GM13977 (cell line): ENCODE measurements around the gene SLC27A5.

Experiments
- DNase-seq: peaks from one replicate; pipeline ENCODE4 v3.0.0; 2012; ENCODE audit warnings: low spot score
- in situ Hi-C: fragments of 300-500 bp; cut with MboI; formaldehyde crosslinking; loops from one replicate; pipeline ENCODE4 v1.12.0; 2022; ENCODE audit warnings: low sequenced_read_pairs, low pct_unique_long_range_greater_than_20kb, mixed read lengths, inconsistent platforms; ENCODE audit not compliant: unreplicated experiment
- TF ChIP-seq, protein P1 (sequence below): IDR thresholded peaks from 2 replicates; pipeline ENCODE4 v1.5.1; 2012; ENCODE audit warnings: mild to moderate bottlenecking, control low read depth; ENCODE audit not compliant: insufficient read depth; ENCODE audit errors: extremely low read depth, missing control alignments

SLC27A5 gene

DNA sequence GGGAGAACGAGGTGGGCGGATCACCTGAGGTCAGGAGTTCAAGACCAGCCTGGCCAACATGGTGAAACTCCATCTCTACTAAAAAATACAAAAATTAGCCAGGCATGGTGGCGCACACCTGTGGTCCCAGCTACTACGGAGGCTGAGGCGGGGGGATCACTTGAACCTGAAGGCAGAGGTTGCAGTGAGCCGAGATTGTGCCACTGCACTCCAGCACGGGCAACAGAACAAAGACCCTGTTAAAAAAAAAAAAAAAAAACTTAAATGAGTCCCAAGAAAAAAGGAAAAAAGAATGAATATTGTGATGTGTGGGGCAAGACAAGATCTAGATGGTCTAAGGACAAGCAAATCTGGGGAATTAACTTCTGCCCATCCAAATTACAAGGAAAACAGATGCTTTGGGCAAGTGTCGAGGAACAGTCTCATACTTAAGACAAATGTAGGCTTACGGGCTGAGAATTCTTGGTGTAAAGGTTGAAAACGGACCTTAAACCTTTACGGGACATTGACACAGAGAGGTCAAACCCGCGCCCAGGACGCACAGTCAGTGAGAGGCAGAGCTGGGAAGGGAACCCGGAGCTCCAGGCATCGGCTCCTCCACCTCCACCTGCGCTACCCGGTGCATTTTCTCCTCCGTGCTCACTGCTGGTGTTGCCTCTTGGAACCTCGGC is 45.6 kb downstream of the SLC27A5 start:
- TF ChIP-seq, protein P1, sequence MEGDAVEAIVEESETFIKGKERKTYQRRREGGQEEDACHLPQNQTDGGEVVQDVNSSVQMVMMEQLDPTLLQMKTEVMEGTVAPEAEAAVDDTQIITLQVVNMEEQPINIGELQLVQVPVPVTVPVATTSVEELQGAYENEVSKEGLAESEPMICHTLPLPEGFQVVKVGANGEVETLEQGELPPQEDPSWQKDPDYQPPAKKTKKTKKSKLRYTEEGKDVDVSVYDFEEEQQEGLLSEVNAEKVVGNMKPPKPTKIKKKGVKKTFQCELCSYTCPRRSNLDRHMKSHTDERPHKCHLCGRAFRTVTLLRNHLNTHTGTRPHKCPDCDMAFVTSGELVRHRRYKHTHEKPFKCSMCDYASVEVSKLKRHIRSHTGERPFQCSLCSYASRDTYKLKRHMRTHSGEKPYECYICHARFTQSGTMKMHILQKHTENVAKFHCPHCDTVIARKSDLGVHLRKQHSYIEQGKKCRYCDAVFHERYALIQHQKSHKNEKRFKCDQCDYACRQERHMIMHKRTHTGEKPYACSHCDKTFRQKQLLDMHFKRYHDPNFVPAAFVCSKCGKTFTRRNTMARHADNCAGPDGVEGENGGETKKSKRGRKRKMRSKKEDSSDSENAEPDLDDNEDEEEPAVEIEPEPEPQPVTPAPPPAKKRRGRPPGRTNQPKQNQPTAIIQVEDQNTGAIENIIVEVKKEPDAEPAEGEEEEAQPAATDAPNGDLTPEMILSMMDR, result no peak
- no peak for DNase-seq
- in situ Hi-C loops, result no loop called here

DNA sequence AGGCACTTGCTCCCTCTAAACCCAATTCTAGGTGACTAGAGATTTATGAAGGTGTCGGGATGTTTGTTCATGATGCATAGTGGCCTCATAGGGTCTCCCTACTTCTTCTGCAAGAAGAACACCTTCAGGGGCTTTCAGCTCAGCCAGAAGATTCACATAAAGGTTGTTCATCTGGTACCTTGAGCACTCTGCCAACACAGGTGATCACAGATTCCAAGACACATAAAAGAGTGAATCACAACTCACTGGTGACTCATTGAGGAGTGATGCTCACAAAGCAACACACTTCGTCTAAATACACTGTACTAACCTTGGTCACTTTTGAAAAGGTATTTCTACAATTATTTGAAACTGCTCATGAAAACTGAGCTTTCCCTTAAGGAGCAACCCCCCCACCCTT is 51.8 kb downstream of the SLC27A5 start:
- DNase-seq, result no peak
- in situ Hi-C loops, result no loop called here
- TF ChIP-seq, protein P1, result no peak

DNA sequence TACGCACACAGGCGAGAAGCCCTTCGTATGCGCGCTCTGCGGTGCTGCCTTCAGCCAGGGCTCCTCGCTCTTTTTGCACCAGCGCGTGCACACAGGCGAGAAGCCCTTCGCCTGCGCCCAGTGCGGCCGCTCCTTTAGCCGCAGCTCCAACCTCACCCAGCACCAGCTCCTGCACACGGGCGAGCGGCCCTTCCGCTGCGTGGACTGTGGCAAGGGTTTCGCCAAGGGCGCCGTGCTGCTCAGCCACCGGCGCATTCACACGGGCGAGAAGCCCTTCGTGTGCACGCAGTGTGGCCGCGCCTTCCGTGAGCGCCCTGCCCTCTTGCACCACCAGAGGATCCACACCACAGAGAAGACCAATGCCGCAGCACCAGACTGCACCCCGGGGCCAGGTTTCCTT is 55.7 kb downstream of the SLC27A5 start:
- DNase-seq, result no peak
- TF ChIP-seq, protein P1, result no peak
- in situ Hi-C loops, result no loop called here

DNA sequence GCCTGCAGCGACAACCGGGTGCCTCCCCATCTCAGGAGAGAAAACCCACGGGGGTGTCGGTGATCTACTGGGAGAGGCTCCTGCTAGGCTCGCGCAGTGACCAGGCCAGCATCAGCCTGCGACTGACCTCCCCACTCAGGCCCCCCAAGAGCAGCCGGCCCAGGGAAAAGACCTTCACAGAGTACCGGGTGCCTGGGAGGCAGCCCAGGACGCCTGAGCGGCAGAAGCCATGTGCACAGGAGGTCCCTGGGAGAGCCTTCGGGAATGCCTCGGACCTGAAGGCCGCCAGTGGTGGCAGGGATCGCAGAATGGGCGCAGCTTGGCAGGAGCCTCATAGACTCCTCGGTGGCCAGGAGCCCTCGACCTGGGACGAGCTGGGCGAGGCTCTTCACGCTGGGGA is 56.5 kb downstream of the SLC27A5 start:
- TF ChIP-seq, protein P1, result no peak
- in situ Hi-C loops, result no loop called here
- DNase-seq, result no peak

DNA sequence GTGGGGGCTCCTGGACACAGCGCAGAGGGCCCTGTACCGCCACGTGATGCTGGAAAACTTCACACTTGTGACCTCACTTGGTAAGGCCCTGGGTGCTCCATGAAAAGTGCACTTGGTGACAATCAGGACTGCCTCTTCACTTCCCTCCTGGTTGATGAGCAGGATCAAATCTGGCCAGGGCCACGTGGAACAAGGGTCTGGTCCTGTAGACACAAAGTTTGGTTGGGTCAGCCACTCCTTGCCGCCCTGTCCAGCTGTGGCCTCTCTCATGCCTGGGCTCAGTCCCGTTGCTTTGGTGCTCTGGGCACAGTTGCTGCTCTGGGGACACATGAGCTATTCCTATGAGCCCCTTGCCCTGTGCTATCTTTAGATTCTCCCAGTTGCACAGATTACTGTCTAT is 58.0 kb downstream of the SLC27A5 start:
- in situ Hi-C loops, result no loop called here
- TF ChIP-seq, protein P1, result no peak
- no peak for DNase-seq

DNA sequence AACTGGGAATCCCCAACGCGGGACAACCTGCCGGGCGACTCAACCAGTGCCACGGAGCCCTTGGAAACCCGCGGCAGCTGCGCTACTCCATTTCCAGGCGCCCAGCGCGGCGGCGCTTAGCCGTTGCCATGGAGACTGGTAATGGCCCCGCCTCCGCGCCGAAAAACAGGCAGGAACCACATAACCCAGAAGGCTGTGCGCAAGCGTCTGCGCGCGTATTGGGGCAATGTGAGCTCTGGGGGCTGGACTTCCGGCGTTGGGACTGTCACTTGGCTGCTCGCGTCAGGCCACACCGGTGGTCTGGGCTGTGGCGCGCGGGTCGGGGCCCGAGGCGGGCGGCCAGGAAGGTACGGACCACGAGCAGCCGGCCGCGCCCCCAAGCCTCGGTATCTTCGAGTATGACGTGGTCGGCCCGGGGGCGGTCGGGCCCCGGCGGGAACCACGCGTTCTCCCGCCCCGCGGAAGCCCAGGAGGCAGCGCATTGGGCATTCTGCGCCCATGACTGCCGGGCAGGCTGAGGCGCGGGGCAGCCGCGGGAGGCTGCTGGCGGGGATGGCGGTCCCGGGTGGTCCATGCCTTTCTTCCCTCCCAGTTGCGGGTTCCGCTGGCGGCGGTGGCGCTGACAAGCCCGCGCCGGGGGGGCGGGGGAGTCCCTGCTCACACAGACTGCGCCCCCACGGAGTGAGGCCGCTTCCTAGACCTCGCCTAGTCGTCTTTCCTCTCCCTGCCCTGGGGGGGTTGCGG is 60.3 kb downstream of the SLC27A5 start, which contains the start of gene ZNF324B:
Gene ZNF324B, plus strand, starts transcription at position 265 of the 744 bp plus-strand sequence. CDS start 2,080 bp downstream, outside the sequence.
- TF ChIP-seq, protein P1, result no peak
- in situ Hi-C loops, result no loop called here

More for the DNA sequence above, 60.3 kb downstream of the SLC27A5 start, which contains the start of gene ZNF324B:
- peak; percentile 98 for DNase-seq
